ENCODE data around the gene SPRR1B.

- TF ChIP-seq ZNF133 (tag by site-specific recombination; IDR thresholded peaks at IDR 0.05) (no peak), ZNF677 (tag by site-specific recombination; IDR thresholded peaks at IDR 0.05) (no peak), ZNF362 (tag by site-specific recombination; IDR thresholded peaks at IDR 0.05) (no peak), CTCF (tag by site-specific recombination; IDR thresholded peaks at IDR 0.05) (no peak), ZBTB1 (tag by site-specific recombination; IDR thresholded peaks at IDR 0.05) (no peak)
Measured at GRCh38 chr1:153028766-153029165, 2.2 kb upstream of the SPRR1B start.

Measured in HEK293 (cell line).